Natural killer cell (primary cell): ENCODE measurements around the gene KNTC1. TPM values are rescaled to one million over a fixed set of nuclear protein-coding genes. Genes with fewer than 3 reads are reported as not detected.
A peak's percentile ranks its signal among the peaks of the same experiment; 100 is the strongest.

Source experiments
- ATAC-seq, 3 donors: fragments of 150-1000 bp in 2 of 3; fragments of 200-7000 bp in 1 of 3; cut with Tn5 transposase; 1 replicate in 1 of 3; 2 replicates in 2 of 3; pipeline ENCODE4 v1.10.0; 2021; ENCODE audit warnings: mild to moderate bottlenecking in 2 of 3, moderate library complexity in 2 of 3
- DNase-seq, 2 donors: peaks; one replicate each; pipeline versions ENCODE4 v3.0.0 to v3.0.0-alpha.2; 2013 to 2021; ENCODE audit warnings: mixed read lengths in 1 of 2
- H3K27ac ChIP-seq: one replicate; pipeline ENCODE4 v1.5.1; 2013; ENCODE audit warnings: mild to moderate bottlenecking, low read length
- H3K27me3 ChIP-seq: one replicate; pipeline ENCODE4 v1.6.1; 2013; ENCODE audit warnings: low read length; ENCODE audit not compliant: control insufficient read depth, insufficient read depth
- H3K36me3 ChIP-seq: one replicate; pipeline ENCODE4 v1.6.1; 2013; ENCODE audit warnings: low read length; ENCODE audit not compliant: control insufficient read depth, insufficient read depth
- H3K4me1 ChIP-seq: one replicate; pipeline ENCODE4 v1.6.1; 2013; ENCODE audit warnings: low read length; ENCODE audit not compliant: control insufficient read depth, insufficient read depth
- H3K4me3 ChIP-seq: one replicate; pipeline ENCODE4 v1.5.1; 2013; ENCODE audit warnings: low read length
- H3K9me3 ChIP-seq: one replicate; pipeline ENCODE4 v1.6.1; 2013; ENCODE audit warnings: low read length; ENCODE audit not compliant: control insufficient read depth, insufficient read depth
- H3K27ac Mint-ChIP-seq, 2 donors: one replicate each; pipeline ENCODE4 v1.8.0; 2022; ENCODE audit warnings: mild to moderate bottlenecking in 2 of 2, mixed read lengths in 2 of 2, moderate library complexity in 1 of 2
- H3K27me3 Mint-ChIP-seq, 2 donors: one replicate each; pipeline ENCODE4 v1.8.0; 2022; ENCODE audit warnings: low read depth in 2 of 2, mixed read lengths in 2 of 2
- H3K36me3 Mint-ChIP-seq: one replicate; pipeline ENCODE4 v1.8.0; 2022; ENCODE audit warnings: mixed read lengths
- H3K4me1 Mint-ChIP-seq, 2 donors: one replicate each; pipeline ENCODE4 v1.8.0; 2022; ENCODE audit warnings: mixed read lengths in 2 of 2
- H3K4me3 Mint-ChIP-seq: one replicate; pipeline ENCODE4 v1.8.0; 2022; ENCODE audit warnings: mild to moderate bottlenecking, moderate library complexity, mixed read lengths
- H3K9me3 Mint-ChIP-seq, 2 donors: one replicate each; pipeline ENCODE4 v1.8.0; 2022; ENCODE audit warnings: mixed read lengths in 2 of 2
- CTCF ChIP-seq: fragments of 200-600 bp; IDR thresholded peaks from one replicate; pipeline ENCODE4 v1.8.0; 2022; ENCODE audit warnings: antibody characterized with exemption
- WGBS: methylation state at CpG from one replicate; pipeline ENCODE4 v1.1.7; 2013; ENCODE audit warnings: missing lambda C conversion rate; ENCODE audit not compliant: insufficient coverage; 5-methylcytosine and 5-hydroxymethylcytosine counted together
- intact Hi-C: fragments of 100-400 bp; cut with micrococcal nuclease; formaldehyde crosslinking; loops from one replicate; pipeline ENCODE4 v1.14.2; 2022
- total RNA-seq, 4 donors: library from RNA; stranded (reverse); fragments of 120-200 nt in 1 of 4; gene quantifications; one replicate each; pipeline versions ENCODE4 v1.2.3 to v1.2.4, GENCODE V29; 2013 to 2022

KNTC1 gene
- total RNA-seq, 3 donors from 2014 or later (not counting 1 experiment from before 2014, with no cell fraction given): 31.3 to 33.8 (median 33.2) TPM

DNA sequence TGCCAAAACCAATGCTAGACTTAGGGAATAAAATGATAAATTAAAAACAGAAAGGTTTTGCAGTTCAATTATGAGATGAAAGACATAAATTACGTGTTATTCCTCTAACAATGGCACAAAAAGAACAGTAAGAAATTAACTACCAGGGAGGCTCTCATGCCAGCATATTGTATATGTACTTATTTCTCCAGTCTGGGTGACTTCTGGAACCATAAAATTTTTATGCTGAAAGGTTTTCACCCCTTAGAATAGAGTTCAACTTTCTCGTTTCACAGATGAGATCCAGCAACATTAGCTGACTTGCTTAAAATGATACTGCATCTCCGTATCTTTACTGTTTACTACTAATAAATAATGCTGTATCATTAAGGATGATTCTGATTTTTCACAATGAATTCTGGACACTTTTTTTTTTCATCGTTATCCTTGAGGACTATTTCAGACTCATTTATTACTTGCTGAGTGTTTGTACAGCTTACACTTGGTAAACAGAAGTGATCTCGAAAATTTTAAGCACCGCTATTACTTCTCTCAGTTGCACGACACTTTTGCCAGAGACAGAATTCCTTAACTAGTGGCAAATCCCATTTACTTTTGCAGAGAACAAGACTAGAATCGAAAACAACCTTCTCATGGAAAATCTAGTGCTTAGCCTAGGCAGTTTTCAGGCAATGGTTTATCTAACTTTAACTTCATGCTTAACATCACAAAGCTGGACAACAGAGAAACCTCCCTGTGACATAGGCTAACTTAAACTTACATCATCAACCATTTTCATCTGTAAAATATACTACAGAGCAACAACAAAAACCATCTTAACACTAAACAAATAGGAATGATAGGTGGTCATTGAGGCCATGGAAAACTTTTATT lies 3.0 kb upstream of the KNTC1 start:
- Mint-ChIP-seq H3K9me3 (no peaks in the 10 kb centered on the region), H3K4me1 (peaks cover 36 to 40% of the 10 kb centered on the region in 2 donors), H3K4me3 (no peak overlapping the region), H3K27ac (no peak overlapping the region), H3K27me3 (no peaks in the 10 kb centered on the region), H3K36me3 (peaks cover 15% of the 10 kb centered on the region)
- Histone ChIP-seq H3K9me3 (no peaks in the 10 kb centered on the region), H3K27ac (no peak overlapping the region), H3K4me1 (peaks cover 20% of the 10 kb centered on the region), H3K27me3 (no peaks in the 10 kb centered on the region), H3K4me3 (no peak overlapping the region), H3K36me3 (peaks cover 44% of the 10 kb centered on the region)
- DNase-seq (no peak), ATAC-seq (no peak)
- 37% methylated on average over 7 of the region's 8 CpGs for WGBS
- TF ChIP-seq CTCF: no peak
- intact Hi-C loops: no loop called here

DNA sequence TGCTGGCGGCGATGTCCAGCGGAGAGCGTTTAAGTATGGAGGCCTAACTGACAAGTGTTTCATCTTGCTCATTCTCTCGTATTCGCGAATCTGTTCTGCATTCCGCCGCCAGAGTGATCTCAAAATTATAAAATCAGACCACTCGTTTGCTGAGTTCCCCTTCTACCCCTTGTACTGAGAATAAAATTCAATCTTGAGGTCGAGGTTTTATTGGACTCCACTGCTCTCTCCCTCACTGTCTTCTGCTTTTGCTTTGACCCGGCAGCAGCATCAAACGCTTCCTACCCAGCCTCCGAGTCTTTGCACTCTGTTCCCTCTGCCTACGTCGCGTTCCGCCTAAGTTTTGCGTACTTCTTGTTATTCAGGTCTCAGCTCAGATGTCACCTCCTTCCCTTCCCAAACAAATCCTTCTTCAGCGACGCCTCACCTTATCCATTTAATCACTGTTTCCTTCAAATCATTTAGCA lies 462 bp downstream of the KNTC1 start:
- peaks cover 24% of the 10 kb centered on the region in 2 donors for H3K4me1 Mint-ChIP-seq
- Histone ChIP-seq H3K27ac (peak overlapping the region; percentile 95), H3K4me1 (peaks cover 20% of the 10 kb centered on the region), H3K36me3 (peaks cover 11% of the 10 kb centered on the region), H3K4me3 (peak overlapping the region; percentile 64), H3K9me3 (no peaks in the 10 kb centered on the region), H3K27me3 (no peaks in the 10 kb centered on the region)
- intact Hi-C loops: loop anchor here (1.0 to 5.0 kb wide), 3 partner anchors 26 to 260 kb away; partner anchors contain the start of genes DENR and VPS33A
- ATAC-seq (no peak), DNase-seq (peak in 1 of 2 donors; percentile 63)
- no peaks in the 10 kb centered on the region for H3K36me3 Mint-ChIP-seq
- H3K9me3 Mint-ChIP-seq: no peaks in the 10 kb centered on the region
- no peaks in the 10 kb centered on the region for H3K27me3 Mint-ChIP-seq
- WGBS: 0% methylated on average over 19 of the region's 21 CpGs
- TF ChIP-seq CTCF: no peak
- H3K27ac Mint-ChIP-seq: no peak overlapping the region
- H3K4me3 Mint-ChIP-seq: no peak overlapping the region

DNA sequence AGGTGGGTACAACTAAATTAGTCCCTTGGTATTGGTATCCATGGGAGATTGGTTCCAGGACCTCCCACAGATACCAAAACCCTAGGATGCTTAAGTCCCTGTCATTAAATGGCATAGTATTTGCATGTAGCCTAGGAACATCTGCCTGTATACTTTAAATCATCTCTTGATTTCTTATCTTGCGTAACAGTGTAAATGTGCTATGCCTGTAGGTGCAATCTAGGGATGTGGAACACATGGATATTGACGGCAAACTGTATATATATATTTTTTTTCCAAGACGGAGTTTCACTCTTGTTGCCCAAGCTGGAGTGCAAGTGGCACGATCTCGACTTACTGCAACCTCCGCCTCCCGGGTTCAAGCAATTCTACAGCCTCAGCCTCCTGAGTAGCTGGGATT lies 1.5 kb downstream of the KNTC1 start:
- Mint-ChIP-seq H3K4me3 (no peak overlapping the region), H3K9me3 (no peaks in the 10 kb centered on the region), H3K36me3 (no peaks in the 10 kb centered on the region), H3K27me3 (no peaks in the 10 kb centered on the region), H3K27ac (no peak overlapping the region), H3K4me1 (peaks cover 17 to 19% of the 10 kb centered on the region in 2 donors)
- WGBS: 96% methylated on average over 7 of the region's 7 CpGs
- no peak for TF ChIP-seq CTCF
- Histone ChIP-seq H3K4me3 (no peak overlapping the region), H3K4me1 (peaks cover 15% of the 10 kb centered on the region), H3K27ac (no peak overlapping the region), H3K27me3 (no peaks in the 10 kb centered on the region), H3K9me3 (no peaks in the 10 kb centered on the region), H3K36me3 (peaks cover 12% of the 10 kb centered on the region)
- intact Hi-C loops: loop anchor here (5.0 kb wide), 2 partner anchors 224 to 261 kb away; partner anchors contain the start of genes DENR and VPS33A
- ATAC-seq (no peak), DNase-seq (no peak)
